ENCODE measurements around the gene MORN4.
"Not testable (repeated sequence)": the region's sequence is repeated elsewhere in the genome, so short reads cannot be mapped to it uniquely, and the experiment has no call there.

Gene MORN4

DNA sequence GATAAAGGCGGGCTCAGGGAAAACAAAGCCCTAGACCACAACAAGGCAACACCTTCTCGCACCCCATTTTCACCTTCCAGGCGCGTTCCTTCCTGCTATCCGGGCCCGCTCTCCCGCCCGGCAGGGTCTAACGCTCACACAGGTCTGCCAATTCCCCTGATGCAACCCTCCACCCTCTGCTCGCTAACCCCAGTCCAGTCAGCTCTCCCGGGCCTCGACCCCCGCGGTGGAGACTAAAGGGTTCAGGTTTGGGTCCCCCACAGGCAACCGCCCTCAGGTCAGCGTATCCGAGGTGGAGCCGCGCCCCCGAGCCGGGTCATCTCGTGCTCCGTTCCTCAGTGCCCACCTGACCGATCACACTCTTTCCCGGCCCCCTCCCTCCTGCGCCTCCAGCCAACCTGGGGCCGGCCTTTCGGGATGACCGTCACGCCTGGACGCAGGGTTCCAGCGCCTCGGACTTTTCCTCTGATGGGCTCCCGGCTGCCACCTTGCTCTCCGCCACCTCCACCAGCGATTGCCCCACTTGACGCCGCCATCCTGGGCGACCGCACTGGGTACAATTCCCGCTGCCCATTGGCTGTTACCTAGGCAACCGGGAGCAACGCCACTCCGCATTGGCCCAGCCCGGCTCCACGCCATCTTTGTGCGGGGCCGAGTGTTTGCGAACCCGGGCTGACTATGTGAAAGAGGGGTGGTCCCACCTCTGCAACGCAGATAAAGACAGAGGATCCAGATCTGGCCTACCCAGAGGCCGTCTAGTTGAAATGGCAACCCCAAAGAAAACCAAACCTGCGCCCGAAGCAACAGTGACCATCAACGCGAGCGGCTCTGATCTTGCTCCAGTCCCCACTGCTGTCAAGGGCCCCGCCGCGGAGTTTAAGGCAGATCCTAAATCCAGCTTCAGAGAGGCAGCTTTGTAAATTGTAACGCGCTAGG is at the start of gene MORN4:
Gene MORN4 (minus strand): TSS at position 552 of the 936 bp plus-strand sequence. CDS start 13,847 bp downstream, outside the sequence.
- DNase-seq (peak; percentile 90 to 92), ATAC-seq (peak; percentile 99)
- peaks cover 25% of the 10 kb centered on the region for H3K4me1 Mint-ChIP-seq
- H3K27me3 Mint-ChIP-seq = no peaks in the 10 kb centered on the region
- peak within 1 kb of the TSS; percentile 96 to 99 for H3K4me3 Mint-ChIP-seq
- peak within 1 kb of the TSS; percentile 95 to 99 for H3K27ac Mint-ChIP-seq
- no peaks in the 10 kb centered on the region for H3K9me3 Mint-ChIP-seq

DNA sequence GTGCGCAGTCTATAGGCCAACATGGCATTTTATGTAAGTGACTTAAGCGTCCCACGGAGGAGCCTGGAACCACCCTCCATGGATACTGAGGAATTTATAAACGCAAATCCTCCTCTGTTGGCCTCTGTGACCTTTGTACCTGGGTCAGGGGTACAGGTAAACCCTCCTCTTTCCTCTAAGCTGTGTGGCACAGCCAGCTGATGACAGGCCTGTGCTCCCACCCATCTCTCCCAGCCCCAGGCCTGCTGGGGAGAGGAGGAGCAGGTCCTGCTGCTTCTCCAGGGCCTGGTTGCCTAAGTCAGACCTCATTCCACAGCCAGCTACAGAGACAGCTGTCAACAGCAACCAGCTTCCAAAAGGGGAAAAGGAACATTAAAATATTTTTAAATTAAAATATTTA is 48.7 kb upstream of the MORN4 start:
- Mint-ChIP-seq H3K27me3 (no peaks in the 10 kb centered on the region), H3K9me3 (no peaks in the 10 kb centered on the region), H3K4me3 (no peak overlapping the region), H3K27ac (no peak overlapping the region), H3K4me1 (peaks cover 14% of the 10 kb centered on the region)
- ATAC-seq (no peak), DNase-seq (no peak)

DNA sequence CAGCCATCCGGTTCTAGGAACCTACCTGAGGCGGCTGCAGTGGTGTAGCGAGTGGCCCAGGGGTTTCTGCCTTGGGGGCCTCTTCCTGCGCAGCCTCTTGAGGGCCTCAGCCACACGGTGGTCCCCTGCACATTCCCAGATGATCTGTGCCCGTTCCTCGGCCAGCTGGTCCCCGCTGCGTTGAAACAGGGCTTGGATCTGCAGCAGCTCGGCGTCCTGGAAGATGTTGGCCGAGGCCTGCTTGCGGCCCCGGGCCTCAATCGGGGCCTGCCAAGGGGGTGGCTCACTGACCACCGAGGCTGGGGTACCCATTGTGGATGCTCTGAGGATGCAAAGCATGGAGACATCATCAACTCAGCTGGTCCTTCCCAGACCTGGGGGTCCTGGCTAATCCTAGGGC is 46.3 kb upstream of the MORN4 start:
- Mint-ChIP-seq H3K4me3 (no peak overlapping the region), H3K27me3 (no peaks in the 10 kb centered on the region), H3K27ac (no peak overlapping the region), H3K4me1 (peaks cover 8% of the 10 kb centered on the region), H3K9me3 (no peaks in the 10 kb centered on the region)
- no peak for ATAC-seq
- DNase-seq = no peak

DNA sequence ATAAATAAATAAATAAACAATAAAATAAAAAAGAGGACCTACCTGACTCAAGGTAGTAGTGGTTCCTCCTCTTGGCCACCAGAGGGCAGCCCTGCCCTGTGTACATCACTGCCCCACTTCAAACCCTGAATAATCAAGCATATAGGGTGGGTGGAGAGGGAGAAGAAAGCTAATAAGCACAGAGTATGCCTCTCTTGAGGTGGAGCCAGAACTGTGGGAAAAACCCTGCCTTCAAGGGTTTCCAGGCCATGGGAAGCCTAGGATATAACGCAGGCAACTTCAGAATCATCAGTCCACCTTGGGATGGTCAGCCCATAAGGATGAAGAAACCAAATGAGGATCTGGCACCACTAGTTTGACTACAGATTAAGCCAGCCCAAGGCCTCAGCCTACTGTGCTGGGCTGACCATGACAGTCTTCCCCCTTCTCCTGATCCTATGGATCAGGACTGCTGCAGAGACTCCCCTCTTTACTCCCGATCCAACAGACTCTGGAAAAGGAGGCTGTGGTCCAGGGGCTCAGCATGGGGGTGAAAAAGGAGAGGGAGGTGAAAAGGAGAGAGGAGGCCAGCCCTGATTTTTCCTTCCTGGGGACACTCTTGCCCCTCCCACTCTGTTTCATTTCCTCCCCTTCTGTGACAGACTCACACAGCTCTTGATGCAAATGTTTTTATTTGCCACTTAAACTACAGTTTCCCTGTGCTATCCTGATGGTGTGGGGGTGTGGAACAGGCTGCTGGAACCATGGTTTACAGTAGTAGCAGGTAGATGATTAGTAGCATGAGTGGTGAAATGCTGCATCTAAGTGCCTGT is 43.7 kb upstream of the MORN4 start:
- ATAC-seq (peak; percentile 86), DNase-seq (peak; percentile 28 to 37)
- Mint-ChIP-seq H3K27ac (no peak overlapping the region), H3K4me3 (no peak overlapping the region), H3K4me1 (peaks cover 7% of the 10 kb centered on the region), H3K9me3 (no peaks in the 10 kb centered on the region), H3K27me3 (no peaks in the 10 kb centered on the region)

DNA sequence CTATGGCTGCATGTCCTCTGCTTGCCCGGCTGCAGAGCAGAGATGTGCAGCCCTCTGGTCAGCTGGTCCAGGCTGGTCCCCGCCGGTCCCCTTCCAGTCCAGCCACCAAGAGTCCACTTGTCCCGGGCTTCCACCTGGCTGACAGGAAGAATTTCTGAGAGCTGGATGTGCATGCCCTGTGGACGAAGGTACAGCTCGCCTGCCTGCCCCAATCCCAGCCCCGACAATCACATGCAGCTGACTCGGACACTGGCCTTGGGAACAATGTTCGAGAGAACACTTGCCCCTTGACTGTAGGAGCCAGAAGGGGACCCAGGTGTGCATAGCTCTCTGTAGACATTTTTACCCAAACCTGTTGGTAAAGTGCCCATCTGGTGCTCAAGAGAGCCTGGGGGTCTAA is 41.9 kb upstream of the MORN4 start:
- ATAC-seq (no peak), DNase-seq (no peak)
- no peaks in the 10 kb centered on the region for H3K9me3 Mint-ChIP-seq
- H3K4me1 Mint-ChIP-seq = peaks cover 7% of the 10 kb centered on the region
- H3K4me3 Mint-ChIP-seq = no peak overlapping the region
- no peak overlapping the region for H3K27ac Mint-ChIP-seq
- H3K27me3 Mint-ChIP-seq = no peaks in the 10 kb centered on the region

DNA sequence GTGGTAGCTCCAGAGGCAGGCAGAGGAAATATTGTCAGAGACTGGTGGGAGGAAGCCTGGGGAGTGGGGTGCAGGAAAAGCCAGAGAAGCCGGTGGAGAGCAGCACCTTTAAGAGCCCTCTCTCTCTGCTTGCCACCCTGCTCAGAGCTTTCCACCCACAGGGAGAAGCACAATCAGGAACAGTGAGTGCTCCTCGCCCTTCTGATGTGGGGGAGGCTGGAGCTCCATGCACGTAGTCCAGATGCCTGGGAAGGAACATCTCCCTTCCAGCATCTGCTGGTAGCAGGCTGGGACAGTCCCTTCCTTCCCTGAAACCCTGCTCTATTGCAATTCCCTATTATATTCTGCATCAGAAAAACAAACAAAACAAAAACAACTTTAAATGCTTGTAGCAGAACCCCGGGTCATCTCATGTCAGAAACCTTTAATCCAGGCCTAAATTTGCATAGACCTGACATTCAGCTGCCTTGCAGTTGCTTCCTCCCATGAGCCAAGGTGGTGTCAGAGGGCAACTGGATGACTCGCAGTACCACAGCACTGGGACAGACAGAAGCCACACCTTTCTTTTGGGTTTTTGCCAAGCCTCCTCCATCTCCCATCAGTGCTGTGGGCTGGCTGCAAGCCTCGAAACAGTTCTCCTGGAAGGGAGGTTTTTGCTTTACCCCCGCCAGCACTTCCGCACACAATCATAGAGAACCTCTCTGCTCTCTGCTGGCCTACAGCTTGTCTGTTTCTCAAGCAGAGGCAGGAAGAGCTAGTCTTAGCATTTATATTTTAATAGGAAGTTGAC is 40.6 kb upstream of the MORN4 start:
- Mint-ChIP-seq H3K27me3 (no peaks in the 10 kb centered on the region), H3K9me3 (no peaks in the 10 kb centered on the region), H3K4me1 (peaks cover 7% of the 10 kb centered on the region), H3K4me3 (no peak overlapping the region), H3K27ac (no peak overlapping the region)
- ATAC-seq (peak; percentile 59), DNase-seq (no peak)

DNA sequence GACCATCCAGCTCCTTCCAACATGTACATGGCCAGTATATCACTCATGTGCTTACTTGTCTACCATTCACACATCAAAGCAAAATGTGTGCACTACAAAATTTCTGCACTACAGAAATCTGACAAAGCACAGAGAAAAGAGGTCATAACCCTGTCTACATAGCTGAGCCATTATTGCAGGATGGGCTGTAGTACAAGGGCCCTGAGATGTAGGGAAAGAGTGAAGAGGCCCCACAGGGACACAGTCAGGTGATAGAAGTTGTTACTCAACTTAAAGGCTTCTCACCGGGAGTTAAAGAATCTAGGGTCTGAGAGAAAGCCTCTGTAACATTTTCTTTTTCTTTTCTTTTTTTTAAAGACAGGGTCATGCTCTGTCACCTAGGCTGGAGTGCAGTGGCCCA is 36.3 kb upstream of the MORN4 start:
- no peaks in the 10 kb centered on the region for H3K4me1 Mint-ChIP-seq
- no peak overlapping the region for H3K27ac Mint-ChIP-seq
- no peak for ATAC-seq
- H3K4me3 Mint-ChIP-seq = no peak overlapping the region
- H3K9me3 Mint-ChIP-seq = no peaks in the 10 kb centered on the region
- no peak for DNase-seq
- no peaks in the 10 kb centered on the region for H3K27me3 Mint-ChIP-seq

DNA sequence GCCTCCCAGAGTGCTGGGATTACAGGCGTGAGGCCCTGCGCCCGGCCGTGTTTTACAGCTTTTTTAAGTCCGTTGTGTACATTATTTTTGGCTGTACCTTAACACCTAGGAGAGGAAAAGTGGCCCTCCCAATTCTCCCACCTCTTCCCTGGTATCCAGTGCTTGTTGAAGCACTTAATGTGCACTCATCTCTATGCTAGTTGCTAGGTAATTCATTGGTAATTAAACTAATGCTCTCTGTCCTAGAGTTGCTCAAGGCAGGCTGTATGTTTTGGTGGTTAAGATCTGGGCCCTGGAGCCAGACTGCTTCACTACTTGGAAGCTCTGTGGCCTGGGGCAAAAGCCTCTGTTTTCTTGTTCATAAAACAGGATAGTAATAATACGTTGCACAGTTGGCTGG is 34.2 kb upstream of the MORN4 start:
- ATAC-seq (no peak), DNase-seq (no peak)
- H3K9me3 Mint-ChIP-seq = no peaks in the 10 kb centered on the region
- no peaks in the 10 kb centered on the region for H3K27me3 Mint-ChIP-seq
- no peak overlapping the region for H3K27ac Mint-ChIP-seq
- no peaks in the 10 kb centered on the region for H3K4me1 Mint-ChIP-seq
- H3K4me3 Mint-ChIP-seq = no peak overlapping the region

DNA sequence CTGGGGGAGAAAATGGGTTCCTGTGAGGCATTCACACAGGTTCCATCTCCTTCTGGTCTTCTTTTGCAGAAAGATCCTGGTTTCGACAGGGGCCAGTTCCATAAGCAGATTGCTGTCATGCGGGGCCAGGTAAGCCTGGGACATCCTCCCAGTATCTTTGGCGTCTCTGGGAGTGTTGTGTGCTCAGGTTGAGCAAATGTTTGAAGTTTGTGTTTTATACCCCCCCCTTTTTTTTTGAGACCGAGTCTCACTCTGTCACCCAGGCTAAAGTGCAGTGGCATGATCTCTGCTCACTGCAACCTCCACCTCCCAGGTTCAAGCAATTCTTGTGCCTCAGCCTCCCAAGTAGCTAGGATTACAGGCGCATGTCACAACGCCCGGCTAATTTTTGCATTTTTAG is 33.7 kb upstream of the MORN4 start:
- no peak for DNase-seq
- H3K27me3 Mint-ChIP-seq = no peaks in the 10 kb centered on the region
- ATAC-seq = no peak
- no peaks in the 10 kb centered on the region for H3K9me3 Mint-ChIP-seq
- no peak overlapping the region for H3K4me3 Mint-ChIP-seq
- H3K4me1 Mint-ChIP-seq = no peaks in the 10 kb centered on the region
- H3K27ac Mint-ChIP-seq = no peak overlapping the region

DNA sequence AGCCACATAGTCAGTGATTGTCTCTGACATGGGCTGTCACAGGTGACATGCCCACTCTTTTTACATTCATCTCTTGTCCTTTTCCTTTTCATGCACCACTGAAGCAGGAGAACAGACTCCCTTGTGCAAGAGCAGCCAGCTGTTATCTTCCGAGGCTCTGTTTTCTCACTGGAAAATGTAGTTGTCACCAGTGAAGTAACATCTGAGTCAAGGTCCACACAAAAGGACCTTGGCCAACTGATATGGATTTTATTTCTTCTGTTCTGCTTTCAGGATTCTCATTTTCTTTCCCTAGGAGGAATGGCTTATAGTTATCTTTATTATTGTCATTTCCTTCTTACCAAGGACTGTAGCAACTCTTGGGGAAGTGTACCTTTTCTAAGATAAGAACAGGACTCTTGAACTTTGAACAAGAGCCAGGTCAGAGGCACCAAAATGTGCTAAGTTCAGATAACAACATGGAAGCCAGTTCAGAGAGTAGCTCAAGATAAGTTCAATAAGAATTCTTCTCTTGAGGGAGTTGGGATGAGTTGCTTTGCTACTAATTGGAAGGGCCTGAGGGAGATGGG is 31.1 kb upstream of the MORN4 start:
- no peaks in the 10 kb centered on the region for H3K27me3 Mint-ChIP-seq
- peak overlapping the region in 1 of 2 donors; percentile 67 for H3K27ac Mint-ChIP-seq
- H3K4me1 Mint-ChIP-seq = no peaks in the 10 kb centered on the region
- DNase-seq (no peak), ATAC-seq (no peak)
- no peaks in the 10 kb centered on the region for H3K9me3 Mint-ChIP-seq
- no peak overlapping the region for H3K4me3 Mint-ChIP-seq

DNA sequence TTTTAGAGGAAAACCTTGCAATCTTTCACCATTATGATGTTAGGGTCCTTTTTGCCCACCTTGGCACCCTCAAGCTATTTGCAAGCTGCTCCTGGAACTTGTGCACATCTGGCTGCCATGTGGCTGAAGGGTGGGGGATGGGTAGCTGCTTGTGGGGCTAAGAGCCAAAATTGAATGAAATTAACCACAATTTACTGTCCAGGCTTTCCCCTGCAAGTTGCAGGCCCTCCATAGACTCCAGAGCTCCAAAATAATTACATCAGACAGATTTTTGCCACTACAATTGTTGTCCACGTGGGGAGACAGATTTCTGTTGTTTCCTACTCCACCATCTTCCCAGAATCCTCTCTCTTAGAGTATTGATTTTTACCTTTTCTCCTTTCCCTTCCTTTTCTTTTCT is 26.3 kb upstream of the MORN4 start:
- no peaks in the 10 kb centered on the region for H3K4me1 Mint-ChIP-seq
- no peak overlapping the region for H3K4me3 Mint-ChIP-seq
- ATAC-seq (no peak), DNase-seq (no peak)
- H3K27me3 Mint-ChIP-seq = no peaks in the 10 kb centered on the region
- no peak overlapping the region for H3K27ac Mint-ChIP-seq
- no peaks in the 10 kb centered on the region for H3K9me3 Mint-ChIP-seq

DNA sequence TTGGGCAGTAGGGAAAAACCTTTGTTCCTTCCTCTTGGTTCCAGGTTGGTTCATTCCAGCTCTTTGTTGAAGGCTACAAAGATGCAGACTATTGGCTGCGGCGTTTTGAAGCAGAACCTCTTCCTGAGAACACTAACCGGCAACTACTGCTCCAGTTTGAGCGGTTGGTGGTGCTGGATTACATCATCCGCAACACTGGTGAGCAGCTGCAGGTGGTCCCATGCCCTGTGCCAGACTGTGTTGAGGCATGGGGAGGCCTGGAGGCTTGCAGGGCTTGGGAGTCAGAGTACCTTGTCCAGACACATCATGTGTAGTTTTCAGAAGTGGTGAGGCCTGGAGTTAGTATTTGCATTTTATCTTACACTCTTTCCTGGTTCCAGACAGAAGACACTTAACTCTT is 23.5 kb upstream of the MORN4 start:
- H3K4me3 Mint-ChIP-seq = no peak overlapping the region

DNA sequence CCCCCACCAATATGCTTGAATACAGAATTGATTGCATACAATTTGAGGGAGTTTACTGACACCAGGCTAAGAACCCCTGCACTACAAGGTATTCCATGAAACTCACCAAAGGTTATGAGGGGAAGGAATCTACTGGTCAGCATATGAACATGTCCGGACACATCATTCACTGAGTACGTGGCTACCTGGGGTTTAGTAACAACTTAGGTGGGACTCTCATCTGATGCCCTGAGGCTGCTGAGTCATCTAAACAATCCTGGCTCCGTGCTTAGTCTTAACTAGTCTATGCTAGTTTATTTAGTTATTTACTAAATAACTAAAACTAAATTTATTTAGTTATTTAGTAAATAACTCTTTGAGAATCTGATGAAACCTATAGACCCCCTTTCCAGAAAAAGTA is 18.5 kb upstream of the MORN4 start:
- H3K27ac Mint-ChIP-seq = peak overlapping the region in 1 of 2 donors; percentile 52
- H3K4me1 Mint-ChIP-seq = peaks cover 11% of the 10 kb centered on the region
- DNase-seq (no peak), ATAC-seq (no peak)
- H3K9me3 Mint-ChIP-seq = no peaks in the 10 kb centered on the region
- H3K27me3 Mint-ChIP-seq = no peaks in the 10 kb centered on the region
- no peak overlapping the region for H3K4me3 Mint-ChIP-seq

More for the DNA sequence above, 23.5 kb upstream of the MORN4 start:
- H3K27ac Mint-ChIP-seq = no peak overlapping the region
- no peaks in the 10 kb centered on the region for H3K4me1 Mint-ChIP-seq
- no peaks in the 10 kb centered on the region for H3K27me3 Mint-ChIP-seq
- DNase-seq = no peak
- H3K9me3 Mint-ChIP-seq = no peaks in the 10 kb centered on the region
- ATAC-seq = no peak

DNA sequence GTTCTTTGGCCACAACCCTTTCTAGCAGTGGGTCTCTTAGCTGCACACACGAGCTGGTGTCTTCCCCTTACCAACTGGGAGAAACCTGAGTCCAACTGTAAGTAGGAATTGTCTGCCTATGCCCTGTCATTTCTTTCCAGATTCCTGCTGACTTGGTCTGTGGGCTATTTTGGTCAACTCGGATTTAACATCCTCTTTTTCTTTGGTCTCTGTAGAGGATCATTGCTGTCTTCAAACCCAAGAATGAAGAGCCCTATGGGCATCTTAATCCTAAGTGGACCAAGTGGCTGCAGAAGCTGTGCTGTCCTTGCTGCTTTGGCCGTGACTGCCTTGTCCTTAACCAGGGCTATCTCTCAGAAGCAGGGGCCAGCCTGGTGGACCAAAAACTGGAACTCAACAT is 17.4 kb upstream of the MORN4 start:
- H3K27me3 Mint-ChIP-seq = no peaks in the 10 kb centered on the region
- no peak overlapping the region for H3K4me3 Mint-ChIP-seq
- no peak for ATAC-seq
- H3K4me1 Mint-ChIP-seq = peaks cover 11% of the 10 kb centered on the region
- no peak overlapping the region for H3K27ac Mint-ChIP-seq
- no peaks in the 10 kb centered on the region for H3K9me3 Mint-ChIP-seq
- no peak for DNase-seq

DNA sequence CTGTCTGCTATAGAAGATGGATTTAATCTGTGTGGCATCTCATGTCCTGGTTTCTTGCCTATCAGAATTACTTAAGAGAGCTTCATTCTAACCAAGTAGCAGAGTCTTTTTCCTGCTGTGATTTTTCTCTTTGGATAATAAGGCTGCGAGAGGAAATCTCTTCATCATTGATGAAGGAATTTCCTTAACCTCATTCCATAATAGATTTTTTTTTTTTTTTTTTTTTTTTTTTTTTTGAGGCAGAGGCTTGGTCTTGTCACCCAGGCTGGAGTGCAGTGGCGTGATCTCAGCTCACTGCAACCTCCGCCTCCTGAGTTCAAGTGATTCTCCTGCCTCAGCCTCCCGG is 16.1 kb upstream of the MORN4 start:
- ATAC-seq = peak; percentile 52
- DNase-seq, H3K4me3 Mint-ChIP-seq, H3K9me3 Mint-ChIP-seq, H3K27me3 Mint-ChIP-seq: not testable (repeated sequence)
- peaks cover 11% of the 10 kb centered on the region for H3K4me1 Mint-ChIP-seq
- peak overlapping the region in 1 of 2 donors; percentile 7 for H3K27ac Mint-ChIP-seq
